Effector CD8-positive, alpha-beta T cell (primary cell): ENCODE data around the gene CSMD2.

ENCODE experiments used
- DNase-seq: peaks from one replicate; lab custom pipeline; 2025; lab: John Stamatoyannopoulos, UW

The CSMD2 gene

DNA sequence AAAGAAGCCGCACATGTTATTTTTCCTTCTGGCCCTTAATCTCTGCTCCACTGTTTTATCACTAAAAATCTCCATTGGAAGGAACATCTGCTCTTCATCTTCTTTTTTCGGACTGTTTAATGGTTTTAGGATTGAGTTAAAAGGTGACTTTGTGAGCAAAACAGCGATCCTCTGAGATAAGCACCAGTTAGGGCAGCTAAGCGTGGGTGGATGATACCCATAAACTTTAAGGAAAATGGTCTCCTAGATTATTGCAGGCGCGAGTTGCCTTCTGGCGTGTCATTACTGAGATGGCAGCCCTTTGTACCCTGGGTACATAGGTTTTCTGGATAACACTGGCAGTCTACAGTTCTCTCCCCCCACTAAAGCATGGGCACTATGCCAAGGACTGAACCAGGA lies 345.1 kb downstream of the CSMD2 start:
- no peak for DNase-seq

DNA sequence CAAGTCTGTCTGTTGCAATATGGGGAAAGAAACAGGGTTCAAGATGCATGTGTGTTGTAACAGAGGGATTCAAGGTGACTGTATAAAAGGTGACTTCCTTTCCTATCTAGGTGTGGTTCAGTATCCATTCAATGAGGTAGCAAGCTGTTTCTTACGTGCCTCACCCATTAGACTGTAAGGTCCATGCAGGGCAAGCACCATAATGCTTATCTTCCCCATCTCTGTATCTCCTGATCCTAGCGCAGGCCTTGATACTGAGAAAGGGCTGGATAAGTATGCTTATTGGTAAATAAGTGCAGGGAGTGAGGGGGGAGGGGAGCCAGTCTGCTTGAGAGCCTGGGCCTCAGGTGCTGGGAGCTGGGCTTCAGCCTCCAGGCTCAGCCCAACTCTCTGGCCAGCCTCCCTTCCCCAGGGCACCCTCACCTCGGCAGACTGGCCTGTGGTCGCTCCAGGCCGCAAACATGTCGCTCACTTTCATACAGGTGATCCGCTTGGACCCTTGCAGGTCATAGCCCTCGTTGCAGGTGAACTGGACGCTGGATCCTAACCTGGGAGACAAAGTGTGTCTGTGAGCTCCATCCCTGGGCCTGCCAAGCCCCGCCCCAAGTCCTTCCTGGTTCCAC lies 345.6 kb downstream of the CSMD2 start:
- DNase-seq: no peak

DNA sequence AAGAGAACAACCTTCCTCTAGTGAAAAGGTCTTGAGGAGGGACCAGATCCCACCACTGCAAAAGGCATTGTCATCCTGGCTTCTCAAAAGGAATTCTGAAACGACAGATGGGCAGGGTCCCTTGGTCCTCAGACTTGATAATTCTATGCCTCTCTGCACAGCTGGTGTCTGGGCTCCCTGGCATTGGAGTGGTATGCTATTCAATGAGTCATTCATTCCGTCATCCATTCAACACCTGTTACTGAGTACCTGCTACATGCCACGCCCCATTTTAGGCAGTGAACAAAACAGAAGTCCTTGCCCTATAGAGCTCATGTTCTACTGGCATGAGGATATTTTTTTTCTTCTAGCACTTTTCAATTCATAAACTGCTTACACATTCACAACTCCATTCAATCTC lies 347.0 kb downstream of the CSMD2 start:
- no peak for DNase-seq

DNA sequence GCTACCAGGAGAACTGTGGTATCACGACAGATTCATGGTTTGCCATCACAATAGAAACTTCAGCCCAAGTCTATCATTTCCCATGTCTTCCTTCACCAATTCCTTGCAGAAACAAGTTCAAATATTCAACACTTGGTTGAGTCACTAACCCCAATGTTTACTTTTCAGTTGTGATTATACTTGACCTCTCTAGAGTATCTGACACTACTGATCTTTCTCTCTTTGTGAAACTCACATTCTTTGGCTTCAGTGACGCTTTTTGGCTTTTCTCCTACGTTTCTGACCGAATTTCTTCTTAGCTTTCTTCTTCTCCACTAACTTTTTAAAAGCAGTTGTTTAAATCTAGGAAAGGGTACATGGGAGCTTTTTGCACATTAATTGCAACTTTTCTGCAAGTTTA lies 350.0 kb downstream of the CSMD2 start:
- DNase-seq: no peak

- DNase-seq: no peak
These were observed 350.9 kb downstream of the CSMD2 start for GRCh38 chr1:33814166-33814565.

GRCh38 chr1:33810571-33810970 lies 354.5 kb downstream of the CSMD2 start:
- no peak for DNase-seq

GRCh38 chr1:33805988-33806387 lies 359.0 kb downstream of the CSMD2 start:
- no peak for DNase-seq

DNA sequence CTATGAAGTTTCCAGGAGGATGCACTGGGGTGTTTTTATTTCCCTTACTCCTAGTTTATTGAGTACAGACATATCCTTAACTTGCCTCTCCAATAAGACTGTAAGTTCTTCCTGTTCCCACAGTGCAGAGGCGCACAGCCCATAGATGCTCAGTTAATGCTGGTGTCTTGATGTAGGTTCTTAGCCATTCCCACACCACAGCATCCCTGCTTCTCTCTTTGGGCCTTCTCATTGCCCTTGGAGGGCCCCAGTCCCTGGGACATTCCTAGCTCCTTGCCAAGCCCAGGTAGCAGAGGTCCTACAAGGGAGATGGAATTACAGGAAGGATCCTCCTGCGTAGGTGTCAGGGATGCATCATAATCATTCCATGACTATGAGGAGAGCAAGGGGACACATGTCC lies 362.8 kb downstream of the CSMD2 start:
- DNase-seq: no peak

DNA sequence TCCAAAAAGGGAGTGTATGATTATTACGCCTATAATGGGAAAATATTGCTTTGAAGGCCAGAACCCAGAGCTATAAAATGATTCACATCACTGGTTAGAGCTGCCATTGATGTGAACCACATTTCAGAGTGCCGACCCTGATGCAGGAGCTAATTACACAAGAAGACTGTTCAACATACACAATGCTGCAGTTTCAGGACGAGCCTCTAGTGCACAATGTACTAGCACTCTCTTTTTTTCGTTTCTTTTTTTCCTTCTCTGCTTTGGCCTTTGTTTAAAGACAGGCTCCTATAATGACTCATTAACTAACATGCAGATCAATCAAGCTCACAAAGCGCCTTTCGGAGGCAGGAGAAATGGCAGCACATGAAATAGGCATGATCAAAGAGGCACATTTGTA lies 367.2 kb downstream of the CSMD2 start:
- DNase-seq: no peak

DNA sequence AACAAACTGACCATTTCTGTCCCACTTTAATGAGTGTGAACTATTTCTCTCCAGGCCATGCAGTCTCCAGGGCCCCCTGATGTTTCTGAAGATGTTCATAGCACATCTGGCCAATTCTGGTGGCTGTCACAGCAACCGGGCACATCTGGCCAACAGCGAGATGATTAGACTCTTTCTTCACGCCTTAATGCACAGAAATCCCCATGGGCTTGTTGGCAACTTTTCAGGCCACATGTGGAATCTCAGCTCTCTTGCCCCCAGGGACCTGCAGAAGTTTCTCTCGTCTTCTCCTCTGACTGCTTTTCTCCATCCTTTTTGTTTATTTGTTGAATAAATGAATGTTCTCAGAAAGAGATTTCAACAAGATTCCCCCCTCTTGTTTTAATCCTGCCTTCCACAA lies 372.4 kb downstream of the CSMD2 start:
- no peak for DNase-seq

GRCh38 chr1:33792216-33792615 lies 372.8 kb downstream of the CSMD2 start:
- no peak for DNase-seq

GRCh38 chr1:33791251-33791650 lies 373.8 kb downstream of the CSMD2 start:
- no peak for DNase-seq

GRCh38 chr1:33790577-33790976 lies 374.5 kb downstream of the CSMD2 start:
- no peak for DNase-seq

DNA sequence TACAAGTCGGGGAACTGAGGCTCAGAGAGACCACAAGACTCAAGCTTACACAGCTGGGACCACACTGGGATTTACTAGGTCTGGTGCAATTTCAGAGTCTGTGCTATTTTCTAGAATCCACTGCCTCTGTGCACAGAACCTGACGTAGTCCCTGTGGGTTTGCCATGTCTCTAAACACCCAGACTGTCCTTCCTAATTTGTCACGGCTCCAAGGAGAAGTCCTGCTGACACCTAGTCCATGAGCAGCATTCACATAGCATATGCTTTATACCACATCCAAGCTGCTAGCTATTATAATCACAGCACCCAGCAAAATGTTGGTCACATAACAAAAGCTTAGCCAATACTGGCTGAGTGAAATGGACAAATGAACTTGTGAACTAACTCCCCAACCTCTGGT lies 380.2 kb downstream of the CSMD2 start:
- DNase-seq: no peak

GRCh38 chr1:33782776-33783175 lies 382.3 kb downstream of the CSMD2 start:
- DNase-seq: no peak

DNA sequence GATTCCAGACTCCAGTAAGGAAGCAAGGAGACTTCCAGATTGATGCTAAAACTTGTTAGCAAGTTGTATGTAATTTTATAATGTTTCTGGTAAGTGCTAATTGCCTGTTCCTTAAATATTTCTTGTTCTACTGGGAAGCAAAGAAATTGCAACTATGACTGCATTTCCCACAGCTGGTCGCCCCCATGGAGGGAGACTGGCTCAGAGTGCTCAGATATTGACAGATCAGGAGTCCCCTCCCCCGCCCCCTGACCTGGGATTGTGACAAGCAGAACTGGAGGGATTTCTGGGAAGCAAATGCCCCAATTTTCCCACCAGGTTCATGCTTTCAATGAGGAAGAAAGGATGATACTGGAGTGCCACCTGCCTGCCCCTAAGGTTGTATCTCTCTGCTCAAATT lies 383.4 kb downstream of the CSMD2 start:
- no peak for DNase-seq

GRCh38 chr1:33777337-33777736 lies 387.7 kb downstream of the CSMD2 start:
- no peak for DNase-seq

DNA sequence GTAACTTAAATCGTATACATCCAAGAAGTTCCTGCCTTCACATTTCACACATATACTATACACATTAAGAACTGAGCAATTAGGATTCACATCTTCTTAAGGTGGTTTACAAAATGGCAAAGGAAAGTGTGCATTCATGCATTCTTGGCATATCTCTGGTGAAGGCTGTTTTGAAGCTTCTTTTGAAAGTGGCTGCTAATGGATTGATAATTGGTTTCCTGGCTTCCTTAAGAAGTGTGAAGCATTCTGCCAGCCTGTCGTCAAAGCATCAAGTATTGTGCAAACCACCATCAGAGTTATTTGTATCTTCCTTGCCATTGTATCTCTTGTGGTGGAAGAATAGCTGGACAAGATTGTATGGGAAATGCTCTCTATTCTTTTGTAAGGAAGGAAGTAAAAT lies 396.2 kb downstream of the CSMD2 start:
- DNase-seq: no peak

DNA sequence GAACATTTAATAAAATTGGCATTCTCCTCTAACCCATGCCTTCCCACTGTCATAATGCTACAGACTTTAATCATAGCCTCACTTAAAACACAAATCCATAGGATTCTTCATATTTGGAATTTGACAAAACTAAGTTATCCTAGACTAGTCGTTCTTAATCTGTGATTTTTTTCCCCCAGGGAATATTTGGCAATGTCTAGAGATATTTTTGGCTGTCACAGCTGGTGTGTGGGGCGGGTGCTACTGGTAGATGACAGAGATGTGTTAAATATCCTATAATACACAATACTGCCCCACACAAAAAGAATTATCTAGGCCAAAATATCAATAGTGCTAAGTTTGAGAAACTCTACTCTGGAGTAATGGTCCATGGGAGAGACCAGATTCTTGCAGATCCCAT lies 396.9 kb downstream of the CSMD2 start:
- DNase-seq: no peak

- DNase-seq: no peak
These were observed 400.9 kb downstream of the CSMD2 start for GRCh38 chr1:33764149-33764548.

DNA sequence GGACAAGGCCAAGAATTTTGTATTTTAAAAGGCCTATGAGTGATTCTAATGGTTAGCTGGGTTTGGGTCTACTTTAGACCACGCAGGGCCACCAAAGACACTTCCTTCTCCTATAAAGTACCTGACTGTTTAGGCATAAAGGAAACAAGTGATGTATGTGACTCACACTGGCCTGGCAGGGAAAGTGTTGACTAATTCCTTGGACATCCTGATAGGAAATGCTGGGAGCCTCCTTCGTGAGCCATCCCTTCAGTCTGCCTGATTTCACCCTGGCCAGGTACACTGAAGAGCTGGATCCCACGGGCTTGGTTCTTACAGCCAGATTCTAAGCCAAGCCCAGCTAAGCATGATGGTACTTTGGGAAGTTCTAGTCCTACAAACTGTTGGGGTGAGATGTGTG lies 401.6 kb downstream of the CSMD2 start:
- no peak for DNase-seq

- no peak for DNase-seq
These were observed 402.1 kb downstream of the CSMD2 start for GRCh38 chr1:33762962-33763361.

DNA sequence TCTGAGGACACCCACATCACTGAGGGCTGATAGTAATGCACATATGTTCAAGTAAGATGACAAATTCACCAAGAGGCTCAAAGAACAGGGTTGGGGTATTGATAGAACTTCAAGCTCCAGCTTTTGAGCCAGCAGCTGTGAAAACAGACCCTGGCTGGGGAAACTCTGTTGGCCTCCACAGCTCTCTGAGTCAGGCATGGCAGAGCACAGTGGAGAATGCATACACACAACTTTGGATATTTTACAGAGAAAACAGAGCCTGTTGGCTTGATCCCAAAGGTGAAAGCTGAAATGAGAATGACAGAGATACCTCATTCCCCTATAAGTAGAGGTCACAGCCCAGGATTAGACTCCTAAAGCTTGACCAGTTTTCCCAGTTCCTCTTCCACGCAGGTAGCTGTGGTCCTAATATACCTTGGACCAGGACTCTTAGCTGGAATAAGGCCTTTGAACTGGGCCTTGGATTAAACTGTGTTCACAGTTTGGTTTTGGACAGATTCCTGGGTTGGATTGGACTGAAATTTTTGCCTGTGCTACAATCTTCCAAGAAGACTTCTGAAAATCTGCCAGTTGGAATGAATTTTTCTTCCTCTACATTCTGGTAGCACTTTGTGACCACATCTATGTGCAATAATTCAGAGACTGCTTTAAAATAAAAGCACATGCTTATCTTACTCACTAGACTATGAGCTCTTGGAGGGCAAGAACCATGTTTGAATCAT lies 402.8 kb downstream of the CSMD2 start:
- no peak for DNase-seq

DNA sequence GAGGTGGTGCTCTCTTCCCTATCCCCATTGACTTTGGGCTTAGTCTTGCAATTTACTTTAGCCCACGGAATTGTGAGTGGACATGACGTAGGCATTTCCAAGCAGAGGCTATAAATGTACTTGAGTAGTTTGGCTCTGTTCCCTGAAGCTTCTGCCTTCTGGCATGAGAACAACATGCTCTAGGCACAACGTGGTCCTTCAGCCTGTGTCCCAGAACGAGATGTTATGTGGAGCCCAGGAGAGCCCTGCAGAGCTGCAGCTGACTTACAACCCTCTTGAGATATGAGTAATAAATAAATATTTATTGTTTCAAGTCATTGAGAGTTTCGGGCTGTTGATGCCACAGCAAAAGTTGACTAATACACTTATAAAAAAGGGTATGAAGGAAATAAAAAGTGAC lies 406.3 kb downstream of the CSMD2 start:
- DNase-seq: no peak
